HG03354 (cell line): ENCODE results near the gene TIGD2.

ENCODE experiments used
- ATAC-seq: cut with Tn5 transposase; IDR thresholded peaks from one replicate; pipeline ENCODE4 v1.9.1; 2021; ENCODE audit warnings: mild to moderate bottlenecking; ENCODE audit not compliant: unreplicated experiment, poor library complexity, severe bottlenecking

Gene TIGD2

GRCh38 chr4:89158884-89159503, 47.7 kb downstream of the TIGD2 start:
- peak; percentile 71 for ATAC-seq

- no peak for ATAC-seq
Observed at GRCh38 chr4:89160806-89161205, 49.5 kb downstream of the TIGD2 start.

GRCh38 chr4:89161841-89162240, 50.5 kb downstream of the TIGD2 start:
- no peak for ATAC-seq

- ATAC-seq = no peak
Observed at GRCh38 chr4:89162496-89162895, 51.2 kb downstream of the TIGD2 start.

GRCh38 chr4:89162987-89163386, 51.7 kb downstream of the TIGD2 start:
- ATAC-seq = no peak

- no peak for ATAC-seq
Observed at GRCh38 chr4:89164400-89164799, 53.1 kb downstream of the TIGD2 start.
